Muscle of arm (tissue), 12 donors: Measurements from ENCODE around the gene MRGPRF. TPM values are rescaled to one million over a fixed set of nuclear protein-coding genes. Genes with fewer than 3 reads are reported as not detected.

Source experiments
- DNase-seq: peaks from one replicate; pipeline ENCODE4 v3.0.0-alpha.2; 2013
- polyA plus RNA-seq, 12 donors: library from polyadenylated mRNA; unstranded; fragments of 120-200 nt; gene quantifications; one replicate each; pipeline ENCODE4 v1.2.1, GENCODE V29; 2013; ENCODE audit not compliant: insufficient read length in 12 of 12

Gene MRGPRF
- polyA plus RNA-seq, 12 donors = 13.5 to 26.1 (median 19.1) TPM; not detected in 1

GRCh38 chr11:69052343-69053168 lies 39.5 kb upstream of the MRGPRF start:
- DNase-seq = no peak

GRCh38 chr11:69051381-69052342 lies 38.6 kb upstream of the MRGPRF start:
- no peak for DNase-seq

GRCh38 chr11:69050592-69051380 lies 37.7 kb upstream of the MRGPRF start:
- no peak for DNase-seq

DNA sequence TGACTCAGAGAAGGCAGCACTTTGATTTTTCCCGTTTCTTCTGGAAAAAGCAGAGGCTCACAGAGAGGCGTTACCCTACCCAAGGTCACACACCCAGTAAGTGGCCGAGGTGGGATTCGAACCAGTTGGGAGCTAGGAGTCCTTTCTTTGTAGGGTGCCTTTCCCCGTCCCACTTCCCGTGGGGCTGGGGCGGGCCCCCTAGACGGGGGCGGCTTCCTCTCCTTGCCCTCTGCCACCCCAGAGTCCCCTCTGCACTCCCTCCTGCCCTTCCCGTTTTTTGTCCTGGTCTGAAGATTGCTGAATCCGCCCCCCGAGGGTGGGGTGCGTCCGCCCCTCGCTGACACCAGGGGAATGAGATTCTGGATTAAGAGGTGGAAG lies 36.4 kb upstream of the MRGPRF start:
- DNase-seq = no peak

DNA sequence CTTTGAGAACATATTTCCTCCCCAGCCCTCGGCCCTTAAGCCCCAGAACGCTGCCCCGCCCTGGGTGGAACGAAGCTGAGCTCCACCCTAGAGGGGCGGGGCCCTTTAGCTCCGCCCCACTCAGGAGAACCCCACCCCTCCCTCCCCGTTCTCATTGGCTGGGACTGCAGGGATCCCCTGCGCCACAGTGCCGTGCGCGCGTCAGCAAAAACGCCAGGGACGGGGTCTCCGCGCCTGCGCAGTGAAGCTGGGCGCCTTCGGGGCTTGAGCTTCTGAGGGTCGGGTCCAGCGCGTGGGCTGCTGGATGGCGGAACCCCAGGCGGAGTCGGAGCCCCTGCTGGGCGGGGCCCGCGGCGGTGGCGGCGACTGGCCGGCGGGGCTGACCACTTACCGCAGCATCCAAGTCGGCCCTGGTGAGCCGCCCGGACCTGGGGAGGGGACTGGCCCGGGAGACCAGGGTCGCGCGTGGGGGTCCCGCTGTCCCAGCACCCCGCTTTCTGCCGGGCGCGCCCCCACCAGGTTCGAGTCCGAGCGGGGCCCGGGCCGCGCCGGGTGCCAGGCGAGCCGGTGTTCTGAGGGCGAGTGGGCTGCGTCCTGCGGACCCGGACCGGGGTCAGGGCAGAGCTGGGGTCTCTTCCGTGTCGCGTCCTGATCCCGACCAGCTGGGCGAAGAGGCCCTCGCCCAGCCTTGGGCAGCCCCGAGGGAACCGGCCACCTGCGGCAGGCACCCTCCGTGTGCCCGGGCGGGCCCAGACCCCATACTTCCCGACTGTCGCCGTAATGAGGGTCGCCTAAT lies 35.8 kb upstream of the MRGPRF start, which contains the start of gene TPCN2:
Gene TPCN2 (plus strand): TSS at position 239 of the 796 bp plus-strand sequence. CDS start 66 bp downstream, at position 305.
- DNase-seq = peak; percentile 97

- no peak for DNase-seq
These were observed 35.1 kb upstream of the MRGPRF start for GRCh38 chr11:69048031-69048693.

DNA sequence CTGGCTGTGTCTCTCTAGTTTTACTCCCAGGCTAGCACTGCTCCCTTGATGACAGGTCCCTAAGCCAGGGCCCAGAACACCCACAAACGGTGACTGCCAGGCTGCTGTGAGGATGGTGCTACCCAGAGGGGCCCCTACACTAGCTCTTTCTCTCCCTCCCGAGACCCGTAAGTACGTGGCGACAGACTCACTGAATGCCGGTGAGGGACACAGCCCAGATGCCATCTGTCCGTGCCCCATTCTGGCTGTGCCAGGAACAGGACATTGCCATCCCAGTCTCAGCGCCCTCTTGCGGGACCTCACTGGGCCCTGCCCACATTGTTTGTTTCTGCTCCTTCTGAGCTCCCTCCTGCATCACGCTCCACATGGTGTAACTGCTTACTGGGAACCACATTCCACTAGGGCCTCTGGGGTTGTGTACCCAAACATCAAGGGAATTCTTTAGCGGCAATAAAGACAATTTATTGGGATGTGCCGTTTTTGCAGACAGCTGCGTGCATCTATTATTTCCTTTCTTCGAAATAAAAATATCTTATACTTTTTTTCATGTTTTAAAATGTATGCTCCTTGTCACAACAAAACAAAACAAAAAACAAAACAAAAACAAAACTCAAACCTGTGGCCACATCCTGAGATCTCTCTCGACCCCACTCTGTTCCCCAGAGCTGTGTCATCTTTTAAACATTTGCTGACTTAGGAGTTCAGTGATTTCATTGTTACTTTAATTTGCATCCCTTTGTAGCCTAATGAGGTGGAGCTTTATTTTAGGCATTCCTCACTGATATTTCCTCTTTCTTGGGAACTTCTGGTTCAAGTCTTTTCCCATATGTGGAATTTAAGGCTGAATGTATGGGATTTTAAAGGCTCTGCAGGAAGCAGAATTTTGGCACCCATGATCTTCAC lies 31.3 kb upstream of the MRGPRF start:
- no peak for DNase-seq

GRCh38 chr11:69041516-69041915 lies 28.5 kb upstream of the MRGPRF start:
- no peak for DNase-seq

DNA sequence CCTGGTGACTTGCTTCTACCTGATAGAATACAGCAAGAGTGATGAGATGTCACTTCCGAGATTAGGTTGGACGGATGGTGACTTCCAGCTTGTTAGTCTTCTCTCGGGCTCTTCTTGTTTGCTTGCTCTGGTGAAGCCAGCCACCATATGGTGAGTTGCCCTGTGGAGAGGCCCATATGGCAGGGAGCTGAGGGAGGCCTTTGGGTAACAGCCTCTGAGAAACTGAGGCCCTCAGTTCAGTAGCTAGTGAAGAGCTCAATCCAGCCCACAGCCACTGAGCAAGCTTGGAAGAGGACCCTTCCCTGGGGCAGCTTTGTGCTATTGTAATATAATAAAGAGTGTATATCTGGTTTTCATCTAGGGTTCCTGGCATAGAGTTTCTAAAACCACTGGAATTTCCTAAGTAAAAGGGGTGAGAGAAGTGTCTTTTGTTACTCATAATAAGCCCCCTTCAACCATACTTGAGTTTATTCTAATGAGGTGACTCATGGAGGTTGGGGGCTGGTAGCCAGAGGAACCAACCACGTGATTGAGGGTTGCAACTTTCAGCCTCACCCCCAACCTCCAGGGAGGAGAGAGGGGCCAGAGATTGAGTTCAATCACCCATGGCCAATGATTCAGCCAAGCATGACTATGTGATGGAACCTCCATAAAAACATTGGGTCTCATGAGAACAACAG lies 27.7 kb upstream of the MRGPRF start:
- no peak for DNase-seq

- DNase-seq = no peak
These were observed 27.0 kb upstream of the MRGPRF start for GRCh38 chr11:69040051-69040450.

- DNase-seq = no peak
These were observed 26.5 kb upstream of the MRGPRF start for GRCh38 chr11:69039501-69039900.

DNA sequence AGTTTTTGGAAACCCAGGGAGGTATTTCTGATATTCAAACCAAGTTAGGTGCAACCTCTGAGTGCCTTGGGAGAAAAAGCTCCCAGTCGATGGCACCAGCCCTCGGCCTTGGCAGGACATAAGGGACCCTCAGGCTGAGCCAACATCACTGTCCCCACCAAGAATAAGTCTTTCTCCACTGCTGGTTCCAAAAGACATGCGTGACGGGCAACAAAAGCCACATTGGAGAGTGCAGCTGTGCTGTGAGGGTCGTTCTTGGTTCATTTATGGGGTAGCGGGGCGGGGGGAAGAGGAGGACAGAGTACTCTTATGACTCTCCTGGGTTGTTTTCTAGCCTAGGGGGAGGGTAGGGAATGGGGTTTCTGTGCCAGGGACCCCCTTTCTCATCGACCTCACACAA lies 24.5 kb upstream of the MRGPRF start:
- DNase-seq = no peak

GRCh38 chr11:69037074-69037473 lies 24.0 kb upstream of the MRGPRF start:
- no peak for DNase-seq

DNA sequence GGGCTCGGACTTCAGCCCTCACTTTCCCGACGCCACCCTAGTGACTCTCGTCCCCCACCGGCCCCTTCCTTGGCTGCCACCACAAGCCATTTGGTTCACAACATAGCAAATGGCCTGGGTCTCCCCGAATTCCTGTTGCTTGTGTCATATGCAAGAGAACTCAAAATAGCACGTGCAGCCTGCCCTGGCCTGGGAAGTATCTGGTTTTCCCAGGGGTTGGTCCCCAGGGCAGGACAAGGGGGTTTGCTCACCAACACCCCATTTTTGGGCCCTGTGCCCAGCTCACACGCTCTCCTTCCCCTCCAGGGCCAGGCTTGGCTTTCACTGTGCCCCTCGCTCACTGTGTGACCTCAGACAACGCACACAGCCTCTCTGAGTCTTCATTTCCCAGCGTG lies 22.9 kb upstream of the MRGPRF start:
- DNase-seq = no peak

- DNase-seq = no peak
These were observed 22.3 kb upstream of the MRGPRF start for GRCh38 chr11:69035150-69035945.

DNA sequence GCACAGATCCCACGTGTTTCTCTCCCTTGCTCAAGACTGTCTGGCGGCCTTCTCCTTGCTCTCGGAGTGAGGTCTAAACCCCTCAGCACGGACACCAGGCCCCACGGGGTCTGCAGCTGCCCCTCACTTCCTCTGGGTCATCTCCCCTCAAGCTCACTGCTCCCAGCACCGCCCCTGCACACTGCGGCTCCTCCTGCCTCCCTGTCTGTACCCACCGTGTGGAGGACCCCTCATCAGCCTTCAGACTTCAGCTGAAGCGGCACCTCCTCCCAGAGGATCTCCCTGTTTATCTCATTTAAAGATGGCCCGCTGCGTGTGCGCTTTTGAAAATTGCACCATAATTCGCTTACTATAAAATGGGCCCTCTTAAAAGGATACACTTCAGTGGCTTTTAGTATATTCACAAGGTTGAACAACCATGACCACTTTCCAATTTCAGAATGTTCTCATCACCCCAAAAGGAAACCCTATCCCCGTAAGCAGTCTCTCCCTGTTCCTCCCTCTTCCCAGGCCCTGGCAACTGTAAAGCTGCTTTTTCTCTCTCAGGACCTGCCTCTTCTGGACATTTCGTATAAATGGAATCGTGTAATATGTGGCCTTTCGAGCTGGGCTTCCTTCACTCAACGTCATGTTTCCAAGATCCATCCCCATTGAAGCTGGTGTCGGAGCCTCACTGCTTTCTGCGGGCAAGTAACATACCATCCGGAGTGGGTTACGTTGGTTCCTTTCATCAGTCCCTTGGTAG lies 21.2 kb upstream of the MRGPRF start:
- DNase-seq = no peak

DNA sequence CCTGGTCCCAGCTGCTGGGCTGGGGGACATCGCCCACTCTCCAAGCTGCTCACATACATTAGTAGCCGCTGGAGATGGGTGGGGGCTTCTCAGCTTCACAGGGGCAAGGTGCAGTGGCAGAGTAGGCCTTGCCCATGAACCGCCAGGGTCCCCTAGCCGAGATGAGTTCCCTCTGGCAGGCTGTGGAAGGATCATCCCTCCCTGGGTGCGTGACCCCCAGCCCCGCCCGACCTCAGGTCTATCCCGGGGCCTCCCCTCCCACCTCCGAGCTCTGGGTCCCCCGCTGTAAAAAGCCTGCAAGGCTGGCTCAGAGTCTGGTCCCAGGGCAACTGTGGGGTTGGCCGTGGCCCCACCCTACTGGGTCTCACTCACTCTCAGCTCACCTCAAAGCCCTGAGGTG lies 20.4 kb upstream of the MRGPRF start:
- DNase-seq = no peak
